NCI-H146 (cell line): ENCODE data around the gene CRYBB3.

Source experiments
- DNase-seq: peaks from one replicate; lab custom pipeline; 2025; lab: John Stamatoyannopoulos, UW

The CRYBB3 gene

GRCh38 chr22:25199731-25200520, at the start of gene CRYBB3:
Gene CRYBB3 (plus strand): TSS chr22:25199858. CDS start chr22:25201397, 1,539 bp downstream.
- DNase-seq = no peak

DNA sequence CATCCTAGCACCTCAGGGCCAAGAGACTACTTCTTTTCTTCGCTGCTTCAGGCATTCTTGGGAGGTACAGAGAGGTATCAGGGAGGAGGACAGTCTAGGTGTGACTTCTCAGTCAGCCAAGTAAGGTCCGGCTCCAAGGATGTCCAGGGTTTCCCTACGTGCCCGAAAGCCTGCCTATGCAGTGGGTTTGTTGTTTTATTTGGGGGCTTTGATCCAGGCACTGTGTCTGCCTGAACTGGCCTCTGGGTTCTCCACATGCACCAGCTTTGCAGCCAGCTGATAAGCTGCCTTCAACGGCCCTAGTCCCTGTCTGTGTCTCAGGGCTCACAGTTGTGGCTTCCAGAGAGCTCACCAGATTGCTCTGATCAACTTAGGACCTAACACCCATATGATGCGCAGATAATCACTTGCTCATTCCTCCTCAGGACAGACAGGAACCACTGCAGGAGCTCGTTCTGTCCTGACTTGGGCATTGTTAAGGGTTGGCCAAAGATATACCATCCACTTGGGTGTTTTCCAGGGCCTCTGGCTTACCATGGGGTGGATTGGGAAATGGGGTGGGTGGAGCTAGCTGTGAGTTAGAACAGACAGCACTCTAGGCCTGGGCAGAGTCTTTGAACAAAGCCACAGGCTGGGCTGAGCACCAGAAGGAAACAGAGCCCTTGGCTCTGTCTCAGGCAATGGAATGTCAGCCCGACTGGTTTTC, 45.5 kb upstream of the CRYBB3 start:
- no peak for DNase-seq

GRCh38 chr22:25154667-25154999, 45.0 kb upstream of the CRYBB3 start:
- no peak for DNase-seq

- DNase-seq = no peak
Observed at GRCh38 chr22:25156736-25157135, 42.9 kb upstream of the CRYBB3 start.

DNA sequence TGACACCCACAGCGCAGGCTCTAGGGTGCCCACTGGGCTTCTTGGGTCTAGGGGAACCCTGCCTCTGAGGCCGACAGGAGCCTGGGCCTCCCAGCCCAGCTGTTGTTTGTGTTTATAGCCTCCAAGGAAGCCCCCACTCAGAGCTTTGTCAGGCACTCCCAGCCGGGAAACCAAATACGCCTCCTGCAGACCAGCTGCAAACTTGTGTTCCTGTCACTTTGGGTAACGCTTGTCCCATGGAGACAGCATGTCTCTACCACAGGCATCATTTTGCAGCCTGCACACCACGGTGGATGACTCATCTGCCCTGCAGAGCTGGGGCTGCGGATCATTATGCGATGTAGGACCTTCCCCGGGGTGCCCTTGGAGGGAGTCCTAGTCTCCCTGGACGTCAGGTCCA, 40.6 kb upstream of the CRYBB3 start:
- DNase-seq = no peak

- DNase-seq = no peak
Observed at GRCh38 chr22:25160120-25160996, 39.3 kb upstream of the CRYBB3 start.

DNA sequence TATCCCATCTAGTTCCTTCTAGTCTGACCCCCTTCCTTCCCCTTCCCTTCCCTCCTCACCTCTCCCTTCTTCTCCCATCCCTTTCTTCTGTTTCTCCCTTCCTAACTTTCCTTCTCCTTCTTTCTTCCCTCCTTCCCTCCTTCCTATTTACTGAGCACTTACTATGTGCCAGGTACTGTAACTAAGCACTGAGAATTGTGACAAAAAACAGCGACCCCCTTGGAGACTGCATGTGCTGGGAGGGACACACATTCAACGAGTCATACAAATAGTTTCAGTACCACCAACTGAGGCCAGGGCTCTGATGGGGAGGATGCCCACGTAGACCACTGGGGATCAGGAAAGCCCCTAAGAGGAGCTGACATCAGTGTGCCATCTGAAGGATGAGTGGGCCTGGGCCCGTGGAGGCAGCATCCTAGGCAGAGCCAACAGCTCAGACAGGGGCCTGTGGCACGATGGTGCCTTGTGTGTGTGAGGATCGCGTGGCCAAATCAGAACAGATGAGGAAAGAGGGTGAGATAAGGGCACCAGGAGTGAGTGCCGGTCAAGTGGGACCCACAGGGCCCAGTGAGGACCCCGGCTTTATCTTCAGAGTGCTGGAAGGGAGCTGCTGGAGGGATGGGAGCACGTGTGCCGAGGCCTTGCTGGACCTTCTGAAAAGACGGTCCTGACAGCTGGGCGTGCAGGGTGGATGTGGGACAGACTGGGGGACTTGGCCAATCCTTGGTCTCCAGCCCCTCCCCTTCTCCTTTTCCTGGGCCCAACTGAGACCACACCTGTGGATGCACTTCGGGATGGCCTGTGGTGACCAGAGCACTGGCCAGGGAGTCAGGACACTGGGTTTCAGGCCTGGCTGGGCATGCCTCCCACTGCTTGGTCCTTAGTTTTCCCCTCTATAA, 38.4 kb upstream of the CRYBB3 start:
- no peak for DNase-seq

- DNase-seq = no peak
Observed at GRCh38 chr22:25161916-25162530, 37.6 kb upstream of the CRYBB3 start.

DNA sequence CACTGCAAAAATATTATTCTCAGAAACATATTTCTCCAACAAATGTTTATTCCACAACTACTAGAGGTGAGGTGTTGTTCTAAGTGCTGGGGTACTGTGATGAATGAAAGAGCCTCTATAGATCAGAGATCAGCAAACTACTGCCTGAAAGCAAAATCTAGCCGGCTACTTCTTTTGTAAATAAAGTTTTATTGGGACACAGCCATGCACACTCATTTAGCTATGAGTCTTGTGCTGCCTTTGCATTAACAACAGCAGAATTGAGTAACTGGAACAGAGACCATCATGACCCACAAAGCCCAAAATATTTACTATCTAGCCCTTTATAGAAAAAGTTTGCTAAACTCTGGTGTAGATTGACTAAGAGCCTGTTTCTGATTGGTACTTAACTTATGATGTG, 37.1 kb upstream of the CRYBB3 start:
- DNase-seq = no peak

DNA sequence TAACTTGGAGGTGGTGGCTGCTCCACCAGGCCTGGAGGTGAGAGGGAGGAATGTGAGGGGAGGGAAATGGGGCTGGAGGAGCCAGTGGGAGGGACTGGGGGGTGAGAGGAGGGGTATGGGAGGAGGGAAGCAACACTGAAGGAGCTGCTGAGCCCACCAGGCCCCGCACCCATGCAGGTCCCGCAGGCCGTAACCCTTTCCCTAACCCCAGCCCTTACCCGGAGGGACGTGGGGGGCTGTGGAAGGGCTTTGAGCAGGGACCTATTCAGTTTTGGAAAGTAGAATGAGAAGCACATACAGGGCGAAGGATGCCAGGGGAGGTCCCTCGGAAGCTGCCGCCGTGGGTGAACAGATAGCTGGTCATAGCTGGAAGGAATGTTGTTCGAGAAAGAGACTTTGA, 33.9 kb upstream of the CRYBB3 start:
- DNase-seq = no peak

GRCh38 chr22:25166266-25167040, 33.2 kb upstream of the CRYBB3 start:
- peak; percentile 66 for DNase-seq

GRCh38 chr22:25167082-25167481, 32.6 kb upstream of the CRYBB3 start:
- DNase-seq = peak; percentile 63

DNA sequence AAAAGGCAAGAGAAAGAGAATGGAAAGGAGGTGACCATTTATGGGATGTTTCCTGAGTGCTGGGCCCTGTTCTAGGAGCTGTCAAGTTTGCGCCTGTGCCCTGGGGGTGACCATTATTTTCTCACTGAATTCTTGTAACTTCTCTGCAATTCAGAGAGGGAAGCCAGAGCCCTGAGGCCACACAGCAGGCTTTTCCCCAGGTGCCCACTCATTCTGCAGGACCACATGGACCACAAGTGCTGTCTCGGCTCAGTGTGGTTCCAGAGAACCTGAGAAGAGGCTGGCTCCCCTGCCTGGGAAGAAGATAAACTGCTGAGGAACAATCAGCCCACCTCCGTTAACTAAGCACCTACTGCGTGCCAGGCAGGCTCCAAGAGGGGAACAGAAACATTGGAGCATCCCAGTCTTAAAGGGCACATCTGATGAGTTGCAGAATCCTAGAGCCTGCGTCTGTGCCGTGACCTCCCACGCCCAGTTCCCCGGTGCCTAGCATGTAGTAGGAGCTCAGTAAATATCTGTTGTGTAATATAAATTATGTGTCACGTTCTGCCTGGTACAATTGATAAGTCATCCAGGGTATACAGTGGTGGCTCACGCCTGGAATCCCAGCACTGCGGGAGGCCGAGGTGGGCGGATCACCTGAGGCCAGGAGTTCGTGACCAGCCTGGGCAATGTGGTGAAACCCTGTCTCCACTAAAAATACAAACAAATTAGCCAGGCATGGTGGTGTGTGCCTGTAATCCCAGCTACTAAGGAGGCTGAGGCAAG, 31.6 kb upstream of the CRYBB3 start:
- DNase-seq = no peak

DNA sequence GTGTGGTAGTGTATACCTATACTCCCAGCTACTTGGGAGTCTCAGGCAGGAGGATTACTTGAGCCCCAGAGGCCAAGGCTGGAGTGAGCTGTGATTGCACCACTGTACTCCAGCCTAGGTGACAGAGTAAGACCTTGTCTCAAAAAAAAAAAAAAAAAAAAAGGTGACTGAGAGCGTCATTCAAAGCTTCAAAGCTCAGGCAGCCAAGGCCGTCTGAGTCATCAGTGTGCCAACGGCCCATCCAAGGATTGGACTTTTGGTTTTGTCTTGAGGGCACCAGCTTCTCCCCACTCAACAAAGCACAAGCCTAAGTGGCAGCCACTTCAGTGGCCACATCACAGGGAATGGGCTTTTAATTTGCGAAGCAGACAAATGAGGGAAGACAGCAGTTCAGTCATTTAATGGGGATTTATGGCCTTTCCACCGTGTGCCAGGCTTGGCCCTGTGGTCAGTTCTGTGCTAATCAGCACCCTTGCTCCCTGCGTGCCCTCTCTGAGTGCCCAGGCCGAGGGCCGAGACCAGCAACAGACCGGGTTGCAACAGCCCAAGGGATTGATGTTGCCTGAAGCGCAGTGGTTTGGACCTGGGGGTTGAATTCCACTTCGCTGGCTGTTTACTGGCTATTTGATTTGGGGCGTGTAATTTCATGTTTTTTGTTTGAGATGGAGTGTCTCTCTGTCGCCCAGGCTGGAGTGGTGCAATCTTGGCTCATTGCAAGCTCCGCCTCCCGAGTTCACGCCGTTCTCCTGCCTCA, 30.2 kb upstream of the CRYBB3 start:
- no peak for DNase-seq

- DNase-seq = no peak
Observed at GRCh38 chr22:25170426-25170980, 29.2 kb upstream of the CRYBB3 start.

DNA sequence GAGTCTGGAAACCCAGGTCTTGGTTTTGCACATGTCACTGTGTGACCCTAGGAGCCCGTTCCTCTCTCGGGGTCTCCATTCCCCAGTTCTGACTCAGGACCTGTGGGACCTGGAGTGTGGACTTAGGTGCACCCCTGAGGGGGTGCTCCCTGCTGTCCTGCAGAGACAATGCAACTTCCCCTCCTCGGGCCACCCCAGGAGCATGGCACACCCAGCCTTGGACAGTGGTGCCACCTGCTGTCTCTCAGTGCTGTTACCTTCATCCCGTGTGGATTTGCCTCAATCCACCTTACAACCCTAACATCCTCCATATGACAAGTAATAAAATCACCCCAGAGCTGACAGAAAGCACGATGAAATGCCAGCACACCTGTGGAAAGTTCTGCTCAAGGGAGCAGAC, 27.5 kb upstream of the CRYBB3 start:
- DNase-seq = no peak

GRCh38 chr22:25174156-25174887, 25.3 kb upstream of the CRYBB3 start:
- no peak for DNase-seq

DNA sequence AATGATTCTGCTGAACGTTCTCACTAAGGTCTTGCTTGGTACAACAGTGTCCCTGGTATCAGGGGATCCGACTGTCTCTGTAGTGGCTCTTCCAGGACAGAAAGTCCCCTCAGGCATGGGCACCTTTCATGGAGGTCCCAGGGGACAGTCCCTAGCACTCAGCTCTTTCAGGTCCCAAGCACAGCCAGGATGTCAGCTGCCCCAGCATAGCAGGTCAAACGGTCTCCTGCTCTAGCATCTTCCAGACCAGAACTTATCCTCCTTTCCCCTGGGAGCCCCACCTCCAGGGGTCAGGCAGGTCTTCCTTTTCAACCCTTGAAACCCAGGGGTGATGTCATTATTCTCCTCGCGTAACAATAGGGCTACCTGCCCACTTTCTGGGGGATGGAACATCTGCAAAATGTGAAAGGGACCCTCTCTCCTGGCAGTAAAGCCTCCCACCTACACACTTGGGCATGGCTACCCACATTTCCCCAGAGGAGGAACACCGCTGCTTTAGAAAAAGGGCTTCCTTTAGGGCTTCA, 24.7 kb upstream of the CRYBB3 start:
- DNase-seq = no peak
